Measurements from ENCODE around the gene TSGA10.

GRCh38 chr2:99081891-99082290 lies 72.9 kb downstream of the TSGA10 start:
- TF ChIP-seq POLR2A (IDR thresholded peaks at IDR 0.05): no peak
- no peak for TF ChIP-seq CTCF (IDR thresholded peaks at IDR 0.05)

All from lower leg skin (tissue), 3 donors.